Mammary microvascular endothelial cell (primary cell): ENCODE data around the gene UPK1A. TPM values are rescaled to one million over a fixed set of nuclear protein-coding genes. Genes with fewer than 3 reads are reported as not detected.

Experiments
- total RNA-seq: library from RNA; depleted of rRNA; stranded (reverse); fragments of >200 nt; gene quantifications from 2 replicates; pipeline ENCODE4 v1.2.3, GENCODE V29; 2015

The UPK1A gene
- total RNA-seq: not detected in 2 replicates

DNA sequence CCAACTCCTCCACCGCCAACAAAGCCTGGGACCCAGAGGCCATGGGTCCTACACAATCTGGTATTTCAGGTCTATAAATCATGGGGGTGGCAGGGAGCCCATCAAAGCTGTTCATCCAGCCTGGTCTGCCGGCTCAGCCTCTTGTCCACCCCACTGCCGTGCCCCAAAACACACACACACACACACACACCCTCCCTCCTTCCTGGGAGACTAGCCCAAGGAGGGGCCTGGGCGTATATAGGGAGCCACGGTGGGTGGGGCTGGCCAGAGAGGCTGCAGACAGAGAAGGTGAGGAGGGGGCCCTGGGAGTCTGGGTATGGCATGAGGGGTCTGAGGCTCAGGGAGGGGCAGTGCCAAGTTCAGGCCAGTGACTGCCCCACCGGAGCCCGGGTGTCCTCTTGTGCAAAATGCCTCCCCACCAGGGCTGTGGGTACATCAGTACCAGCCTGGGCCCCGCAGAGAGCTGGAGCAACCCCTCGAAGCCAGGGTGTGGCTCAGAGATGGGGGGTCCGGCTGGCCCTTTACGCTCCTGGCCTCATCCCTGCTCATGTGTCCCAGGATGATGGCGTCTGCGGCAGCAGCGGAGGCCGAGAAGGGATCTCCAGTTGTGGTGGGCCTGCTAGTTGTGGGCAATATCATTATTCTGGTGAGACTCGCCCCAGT, at the start of gene UPK1A:
UPK1A (plus strand) TSS at position 267 of the 663 bp plus-strand sequence; CDS start at position 563, 296 bp downstream.

DNA sequence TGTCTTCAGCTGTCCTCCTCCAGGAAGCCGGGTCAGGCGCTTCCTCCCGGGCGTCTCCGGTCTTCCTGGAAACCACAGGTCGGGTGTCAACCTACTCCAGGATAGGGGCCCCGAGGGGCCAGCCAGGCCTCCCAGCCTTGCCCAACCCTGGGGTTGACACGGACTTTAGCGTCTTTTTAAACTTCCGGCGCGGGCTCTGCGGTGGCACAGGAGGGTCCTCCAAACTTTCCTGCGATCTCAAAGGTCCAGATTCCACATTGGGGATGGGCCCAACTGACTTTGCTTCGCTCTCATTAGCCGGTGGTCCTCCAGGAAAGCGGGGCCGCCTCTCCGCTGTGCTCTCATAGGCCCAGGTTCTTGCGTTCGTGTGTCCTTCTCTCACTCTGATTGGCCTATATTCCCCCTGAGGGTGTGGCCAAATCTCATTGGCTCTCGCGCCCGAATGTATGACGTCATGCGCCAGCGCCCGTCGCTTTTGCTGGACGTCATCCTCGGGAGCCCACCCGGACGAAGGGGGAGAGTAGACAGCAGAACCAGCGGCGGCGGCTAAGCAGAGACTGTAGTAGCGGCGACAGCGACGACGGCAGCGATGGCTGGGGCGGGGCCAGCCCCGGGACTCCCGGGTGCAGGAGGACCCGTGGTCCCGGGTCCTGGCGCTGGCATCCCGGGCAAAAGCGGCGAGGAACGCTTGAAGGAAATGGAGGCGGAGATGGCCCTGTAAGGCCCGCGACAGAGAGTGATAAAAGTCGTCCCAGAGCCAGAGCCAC, 37.6 kb upstream of the UPK1A start, which contains the start of gene RBM42:
RBM42 (plus strand) TSS at position 472 of the 767 bp plus-strand sequence; CDS start at position 590, 118 bp downstream.

DNA sequence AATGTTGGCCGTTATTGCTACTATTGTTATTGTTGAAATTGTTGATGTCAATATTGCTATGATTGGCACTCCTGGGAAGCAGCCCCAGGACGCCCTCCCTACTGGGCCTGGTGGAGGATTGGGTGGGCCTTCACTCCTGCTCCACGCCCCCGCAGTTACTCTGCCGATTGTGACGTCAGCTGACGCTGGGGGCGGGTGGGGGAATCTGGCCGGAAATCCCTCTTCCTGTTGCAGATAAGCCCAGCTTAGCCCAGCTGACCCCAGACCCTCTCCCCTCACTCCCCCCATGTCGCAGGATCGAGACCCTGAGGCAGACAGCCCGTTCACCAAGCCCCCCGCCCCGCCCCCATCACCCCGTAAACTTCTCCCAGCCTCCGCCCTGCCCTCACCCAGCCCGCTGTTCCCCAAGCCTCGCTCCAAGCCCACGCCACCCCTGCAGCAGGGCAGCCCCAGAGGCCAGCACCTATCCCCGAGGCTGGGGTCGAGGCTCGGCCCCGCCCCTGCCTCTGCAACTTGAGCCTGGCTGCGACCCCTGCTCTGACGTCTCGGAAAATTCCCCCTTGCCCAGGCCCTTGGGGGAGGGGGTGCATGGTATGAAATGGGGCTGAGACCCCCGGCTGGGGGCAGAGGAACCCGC, 24.7 kb upstream of the UPK1A start, which contains the start of gene ETV2:
ETV2 (plus strand) TSS at position 231 of the 637 bp plus-strand sequence. CDS start 716 bp downstream, outside the sequence.

DNA sequence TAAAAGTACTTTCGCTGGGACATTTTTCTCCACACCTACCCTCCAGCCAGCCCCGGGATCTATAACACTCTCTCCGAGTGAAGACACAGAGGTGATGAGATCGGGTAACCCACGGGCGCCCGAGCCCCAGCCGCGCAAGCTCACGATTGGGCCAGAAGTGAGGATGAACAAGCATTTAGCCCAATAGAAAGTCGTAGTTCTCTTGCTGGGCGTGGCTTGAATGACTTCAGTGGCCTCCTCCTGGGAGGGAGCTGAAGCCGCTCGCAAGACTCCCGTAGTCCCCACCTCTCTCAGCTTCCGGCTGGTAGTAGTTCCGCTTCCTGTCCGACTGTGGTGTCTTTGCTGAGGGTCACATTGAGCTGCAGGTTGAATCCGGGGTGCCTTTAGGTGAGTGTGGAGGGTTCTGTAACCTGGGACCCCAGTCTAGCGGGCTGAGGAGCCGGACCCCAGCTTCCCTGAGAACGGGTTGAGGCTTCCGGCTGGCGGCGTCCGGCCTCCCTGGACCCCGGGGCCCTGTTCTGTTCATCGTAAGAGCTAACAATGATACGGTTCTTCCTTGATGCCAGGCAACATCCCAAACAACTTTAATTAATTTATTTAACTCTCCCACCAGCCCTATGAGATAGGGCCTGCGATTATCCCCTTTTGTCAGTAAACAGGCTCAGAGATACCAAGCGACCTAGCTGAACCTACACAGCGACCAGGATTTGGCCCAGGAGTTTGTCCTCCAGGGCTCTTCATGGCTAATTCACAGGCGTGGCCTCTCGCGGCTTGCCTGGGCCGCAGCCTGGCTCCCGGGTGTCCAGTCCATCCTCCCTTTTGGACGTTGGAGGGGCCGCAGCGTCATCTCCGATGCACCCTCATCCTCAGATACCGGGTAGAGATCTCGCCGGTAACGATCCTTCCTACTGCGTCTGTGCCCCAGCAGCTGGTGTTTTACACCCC, 18.0 kb upstream of the UPK1A start, which contains the start of gene COX6B1:
COX6B1 (plus strand) TSS at position 307 of the 945 bp plus-strand sequence. CDS start 2,921 bp downstream, outside the sequence.

DNA sequence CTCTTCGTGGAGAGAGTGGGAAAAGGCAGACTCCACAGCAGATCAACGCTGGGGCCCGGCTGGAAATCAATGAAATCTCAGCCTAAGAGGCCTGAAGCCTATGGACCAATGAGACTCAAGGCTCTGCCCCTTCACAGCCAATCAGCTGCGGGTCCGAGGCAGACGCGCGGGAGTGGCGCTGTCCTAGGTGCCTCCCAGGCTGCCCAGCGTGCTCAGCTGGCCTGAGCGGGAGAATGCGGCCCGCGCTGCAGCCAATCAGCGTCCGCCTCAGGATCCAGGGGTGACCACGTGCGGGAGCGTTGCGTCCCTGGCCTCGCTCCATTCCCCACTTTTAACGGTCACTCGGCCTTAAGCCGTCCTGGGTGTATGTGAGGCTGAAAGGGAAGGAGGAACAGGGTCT, 37.9 kb downstream of the UPK1A start, which contains the start of gene ZBTB32:
ZBTB32 (plus strand) TSS at position 341 of the 400 bp plus-strand sequence. CDS start 10,069 bp downstream, outside the sequence.

DNA sequence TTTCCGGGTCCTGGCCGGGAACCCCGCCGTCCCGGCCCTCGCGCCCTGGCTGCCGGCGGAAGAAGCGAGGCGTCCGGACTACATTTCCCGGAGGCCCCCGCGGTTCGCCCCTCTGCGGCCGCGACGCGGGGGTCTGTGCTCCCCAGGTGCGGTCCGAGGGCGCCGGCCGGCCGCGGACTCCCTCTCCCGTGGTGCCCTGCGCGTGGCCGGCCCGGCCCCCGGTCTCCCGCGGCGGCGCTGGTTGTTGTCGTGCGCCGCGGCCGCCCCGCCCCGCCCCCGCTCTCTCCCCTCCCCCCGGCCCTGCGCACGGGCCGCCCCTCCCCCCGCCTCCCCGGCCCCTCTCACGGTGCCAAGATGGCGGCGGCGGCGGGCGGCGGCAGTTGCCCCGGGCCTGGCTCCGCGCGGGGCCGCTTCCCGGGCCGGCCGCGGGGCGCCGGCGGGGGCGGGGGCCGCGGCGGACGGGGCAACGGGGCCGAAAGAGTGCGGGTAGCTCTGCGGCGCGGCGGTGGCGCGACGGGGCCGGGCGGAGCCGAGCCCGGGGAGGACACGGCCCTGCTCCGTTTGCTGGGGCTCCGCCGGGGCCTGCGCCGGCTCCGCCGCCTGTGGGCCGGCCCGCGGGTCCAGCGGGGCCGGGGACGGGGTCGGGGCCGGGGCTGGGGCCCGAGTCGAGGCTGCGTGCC, 51.5 kb downstream of the UPK1A start, which contains the start of gene KMT2B:
KMT2B (plus strand) TSS at position 339 of the 680 bp plus-strand sequence; CDS start at position 355, 16 bp downstream.

Other genes with a start within 250 kb of the UPK1A start
- not detected in 2 replicates for gene FFAR2, start 218.3 kb upstream of the UPK1A start, total RNA-seq
- gene KRTDAP, start 176.1 kb upstream of the UPK1A start, total RNA-seq: not detected in 2 replicates
- gene DMKN, start 152.9 kb upstream of the UPK1A start, total RNA-seq: not detected in 2 replicates
- not detected in 2 replicates for gene SBSN, start 138.2 kb upstream of the UPK1A start, total RNA-seq
- gene GAPDHS, start 133.1 kb upstream of the UPK1A start, total RNA-seq: not detected in 2 replicates
- 97.0 and 97.3 TPM in 2 replicates for gene TMEM147, start 120.9 kb upstream of the UPK1A start, total RNA-seq
- gene ATP4A, start 102.9 kb upstream of the UPK1A start, total RNA-seq: not detected in 2 replicates
- not detected in 2 replicates for gene PMIS2, start 80.3 kb upstream of the UPK1A start, total RNA-seq
- gene HAUS5, start 53.8 kb upstream of the UPK1A start, total RNA-seq: 13.0 and 13.1 TPM in 2 replicates
- 93.7 and 102 TPM in 2 replicates for gene RBM42, start 37.5 kb upstream of the UPK1A start, total RNA-seq
- gene ETV2, start 24.8 kb upstream of the UPK1A start, total RNA-seq: 0.30 and 0.87 TPM in 2 replicates
- 571 and 586 TPM in 2 replicates for gene COX6B1, start 18.2 kb upstream of the UPK1A start, total RNA-seq
- not detected in 2 replicates for gene ZBTB32, start 38.0 kb downstream of the UPK1A start, total RNA-seq
- gene KMT2B, start 51.5 kb downstream of the UPK1A start, total RNA-seq: 8.9 and 10.5 TPM in 2 replicates
- 14.1 and 16.2 TPM in 2 replicates for gene IGFLR1, start 75.9 kb downstream of the UPK1A start, total RNA-seq
- 2.1 and 2.7 TPM in 2 replicates for gene U2AF1L4, start 78.9 kb downstream of the UPK1A start, total RNA-seq
- gene PSENEN, start 79.1 kb downstream of the UPK1A start, total RNA-seq: 17.9 and 32.1 TPM in 2 replicates
- gene LIN37, start 82.1 kb downstream of the UPK1A start, total RNA-seq: 8.8 and 12.2 TPM in 2 replicates
- 0.25 TPM in 1 of 2 replicates, not detected in the other for gene HSPB6, start 90.5 kb downstream of the UPK1A start, total RNA-seq
- 9.4 and 13.3 TPM in 2 replicates for gene PROSER3, start 91.7 kb downstream of the UPK1A start, total RNA-seq
- gene ARHGAP33, start 109.0 kb downstream of the UPK1A start, total RNA-seq: 2.1 and 2.6 TPM in 2 replicates
- not detected in 2 replicates for gene PRODH2, start 146.3 kb downstream of the UPK1A start, total RNA-seq
- not detected in 2 replicates for gene NPHS1, start 186.0 kb downstream of the UPK1A start, total RNA-seq
- not detected in 2 replicates for gene KIRREL2, start 190.4 kb downstream of the UPK1A start, total RNA-seq
- 3.9 and 7.4 TPM in 2 replicates for gene APLP1, start 202.1 kb downstream of the UPK1A start, total RNA-seq
- 2.2 and 2.7 TPM in 2 replicates for gene NFKBID, start 234.0 kb downstream of the UPK1A start, total RNA-seq
- not detected in 2 replicates for gene HCST, start 236.0 kb downstream of the UPK1A start, total RNA-seq
- not detected in 2 replicates for gene TYROBP, start 241.8 kb downstream of the UPK1A start, total RNA-seq